CD1c-positive myeloid dendritic cell (primary cell): ENCODE measurements around the gene ARHGEF4.

ENCODE experiments used
- DNase-seq: peaks from one replicate; pipeline ENCODE4 v3.0.0-alpha.2; 2016; ENCODE audit errors: extremely low spot score

ARHGEF4 gene

GRCh38 chr2:130917006-130917688 is 80.4 kb downstream of the ARHGEF4 start:
- DNase-seq: no peak

GRCh38 chr2:130918393-130918792 is 81.7 kb downstream of the ARHGEF4 start:
- no peak for DNase-seq

- peak; percentile 56 for DNase-seq
These were observed 83.9 kb downstream of the ARHGEF4 start for GRCh38 chr2:130920415-130921163.

GRCh38 chr2:130921164-130921476 is 84.4 kb downstream of the ARHGEF4 start:
- DNase-seq: no peak

GRCh38 chr2:130922417-130922816 is 85.7 kb downstream of the ARHGEF4 start:
- no peak for DNase-seq

- DNase-seq: no peak
These were observed 91.7 kb downstream of the ARHGEF4 start for GRCh38 chr2:130928385-130928784.

- DNase-seq: no peak
These were observed 94.3 kb downstream of the ARHGEF4 start for GRCh38 chr2:130930740-130931659.

GRCh38 chr2:130933501-130933900 is 96.8 kb downstream of the ARHGEF4 start:
- DNase-seq: no peak

GRCh38 chr2:130936451-130936850 is 99.7 kb downstream of the ARHGEF4 start:
- DNase-seq: no peak

GRCh38 chr2:130947967-130948366 is 111.3 kb downstream of the ARHGEF4 start:
- no peak for DNase-seq

- no peak for DNase-seq
These were observed 113.2 kb downstream of the ARHGEF4 start for GRCh38 chr2:130949954-130950353.

- DNase-seq: no peak
These were observed 114.3 kb downstream of the ARHGEF4 start for GRCh38 chr2:130951018-130951417.

- no peak for DNase-seq
These were observed 118.2 kb downstream of the ARHGEF4 start for GRCh38 chr2:130954873-130955272.

- no peak for DNase-seq
These were observed 121.2 kb downstream of the ARHGEF4 start for GRCh38 chr2:130957915-130958314.

GRCh38 chr2:130963196-130963848 is 126.6 kb downstream of the ARHGEF4 start:
- DNase-seq: no peak

GRCh38 chr2:130963849-130964793 is 127.4 kb downstream of the ARHGEF4 start:
- DNase-seq: no peak

- DNase-seq: no peak
These were observed 128.2 kb downstream of the ARHGEF4 start for GRCh38 chr2:130964931-130965330.

- DNase-seq: no peak
These were observed 129.5 kb downstream of the ARHGEF4 start for GRCh38 chr2:130966149-130966774.

GRCh38 chr2:130966775-130967490 is 130.2 kb downstream of the ARHGEF4 start:
- no peak for DNase-seq

- no peak for DNase-seq
These were observed 135.7 kb downstream of the ARHGEF4 start for GRCh38 chr2:130972410-130972809.
